ENCODE measurements around the gene RTN4IP1. TPM values are rescaled to one million over a fixed set of nuclear protein-coding genes. Genes with fewer than 3 reads are reported as not detected.

The RTN4IP1 gene
- total RNA-seq, 2 experiments from 2014 or later: 8.4 to 9.6 TPM

DNA sequence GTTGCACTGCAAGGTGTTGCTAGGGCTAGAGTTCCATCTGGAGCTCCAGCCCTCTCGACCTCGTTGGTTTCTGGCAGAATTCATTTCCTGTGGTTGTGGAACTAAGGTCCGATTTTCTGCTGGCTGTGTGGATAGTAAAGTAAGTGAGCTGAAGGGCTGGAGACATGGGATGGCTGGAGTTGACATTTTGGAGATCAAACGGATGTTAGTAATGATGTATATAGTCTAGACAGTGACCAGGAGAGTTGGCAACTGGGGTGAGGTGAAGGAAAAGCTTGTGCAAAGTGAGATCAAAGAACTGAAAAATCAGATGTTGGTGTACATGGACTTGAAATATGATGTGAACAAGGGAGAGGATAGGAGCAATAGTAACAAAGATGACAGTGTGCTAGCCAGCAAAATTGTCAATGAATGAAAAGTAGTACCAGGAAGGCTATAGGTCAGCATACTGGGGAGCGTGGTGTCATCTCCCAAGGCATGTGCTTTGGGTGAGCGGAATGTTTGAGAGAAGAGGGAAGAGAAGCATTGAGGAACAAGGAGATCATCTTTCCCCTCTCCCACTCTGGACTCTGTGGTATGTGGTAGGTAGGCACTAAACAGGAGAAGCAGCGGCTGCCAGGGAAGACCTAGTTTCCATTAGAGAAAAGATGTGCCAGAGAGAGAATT, 7.9 kb upstream of the RTN4IP1 start:
- no peaks in the 10 kb centered on the region for H3K9me3 Mint-ChIP-seq
- peak overlapping the region; percentile 2 for H3K27ac Mint-ChIP-seq
- DNase-seq (no peak), ATAC-seq (no peak)
- H3K27me3 Mint-ChIP-seq: no peaks in the 10 kb centered on the region
- TF ChIP-seq, protein P1, sequence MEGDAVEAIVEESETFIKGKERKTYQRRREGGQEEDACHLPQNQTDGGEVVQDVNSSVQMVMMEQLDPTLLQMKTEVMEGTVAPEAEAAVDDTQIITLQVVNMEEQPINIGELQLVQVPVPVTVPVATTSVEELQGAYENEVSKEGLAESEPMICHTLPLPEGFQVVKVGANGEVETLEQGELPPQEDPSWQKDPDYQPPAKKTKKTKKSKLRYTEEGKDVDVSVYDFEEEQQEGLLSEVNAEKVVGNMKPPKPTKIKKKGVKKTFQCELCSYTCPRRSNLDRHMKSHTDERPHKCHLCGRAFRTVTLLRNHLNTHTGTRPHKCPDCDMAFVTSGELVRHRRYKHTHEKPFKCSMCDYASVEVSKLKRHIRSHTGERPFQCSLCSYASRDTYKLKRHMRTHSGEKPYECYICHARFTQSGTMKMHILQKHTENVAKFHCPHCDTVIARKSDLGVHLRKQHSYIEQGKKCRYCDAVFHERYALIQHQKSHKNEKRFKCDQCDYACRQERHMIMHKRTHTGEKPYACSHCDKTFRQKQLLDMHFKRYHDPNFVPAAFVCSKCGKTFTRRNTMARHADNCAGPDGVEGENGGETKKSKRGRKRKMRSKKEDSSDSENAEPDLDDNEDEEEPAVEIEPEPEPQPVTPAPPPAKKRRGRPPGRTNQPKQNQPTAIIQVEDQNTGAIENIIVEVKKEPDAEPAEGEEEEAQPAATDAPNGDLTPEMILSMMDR (IDR thresholded peaks at IDR 0.05): no peak
- ChIA-PET CTCF (interaction anchor here (0.8 to 1.7 kb wide), 4 partner anchors 10 to 361 kb away, joined by 3 to 4 read pairs (median 4); no protein-coding TSS in a partner anchor), POLR2A (interaction anchor here (0.6 kb wide), 1 partner anchor 10 kb away, joined by 3 read pairs; no protein-coding TSS in a partner anchor)
- H3K36me3 Mint-ChIP-seq (ENCODE audit: low read depth): peaks cover 11% of the 10 kb centered on the region
- intact Hi-C loops (cut with micrococcal nuclease): no loop called here
- peaks cover 34% of the 10 kb centered on the region for H3K4me1 Mint-ChIP-seq (ENCODE audit: low read depth)
- H3K4me3 Mint-ChIP-seq: no peak overlapping the region

DNA sequence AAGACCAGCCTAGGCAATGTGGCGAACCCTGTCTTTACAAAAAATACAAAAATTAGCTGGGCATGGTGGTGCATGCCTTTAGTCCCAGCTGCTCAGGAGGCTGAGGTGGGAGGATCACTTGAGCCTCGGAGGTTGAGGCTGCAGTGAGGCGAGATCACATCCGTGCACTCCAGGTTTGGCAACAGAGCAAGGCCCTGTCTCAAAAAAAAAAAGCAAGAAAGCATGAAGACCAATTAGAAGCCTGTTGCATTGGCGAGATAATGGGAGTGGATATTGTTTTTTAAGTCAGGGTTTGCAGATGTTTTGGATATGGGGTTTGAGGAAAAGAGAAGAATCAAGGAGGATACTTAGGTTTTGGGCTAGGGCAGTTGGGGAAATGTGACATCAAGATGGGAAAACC, 5.3 kb upstream of the RTN4IP1 start:
- Mint-ChIP-seq H3K4me3 (no peak overlapping the region), H3K4me1 (ENCODE audit: low read depth) (peaks cover 48% of the 10 kb centered on the region), H3K27ac (no peak overlapping the region), H3K27me3 (no peaks in the 10 kb centered on the region), H3K36me3 (ENCODE audit: low read depth) (peaks cover 14% of the 10 kb centered on the region), H3K9me3 (no peaks in the 10 kb centered on the region)
- DNase-seq: no peak
- TF ChIP-seq, protein P1 (IDR thresholded peaks at IDR 0.05): no peak
- no peak for ATAC-seq
- POLR2A ChIA-PET: interaction anchor here (1.5 kb wide), 1 partner anchor 186 kb away, joined by 3 read pairs; no protein-coding TSS in a partner anchor
- CTCF ChIA-PET: interaction anchor here (1.6 kb wide), 1 partner anchor 26 kb away, joined by 6 read pairs; no protein-coding TSS in a partner anchor
- intact Hi-C loops (cut with micrococcal nuclease): no loop called here

DNA sequence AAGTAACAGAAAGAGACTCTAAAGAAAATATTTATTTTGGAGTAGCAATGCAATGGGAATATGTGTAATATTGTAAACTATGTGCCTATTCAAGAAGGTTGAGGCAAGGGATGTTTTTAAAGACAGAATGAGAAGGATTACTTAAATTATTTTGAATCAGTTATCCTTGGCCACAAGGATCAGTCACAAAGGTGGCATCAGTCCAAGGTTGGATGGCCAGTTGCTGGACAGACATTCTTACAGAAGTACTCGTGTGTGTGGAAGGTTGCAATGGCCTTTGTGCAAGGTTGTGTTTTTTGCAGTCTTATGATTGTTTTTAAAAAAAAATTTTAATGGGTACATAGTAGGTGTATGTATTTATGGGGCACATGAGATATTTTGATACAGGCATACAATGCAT, 2.0 kb upstream of the RTN4IP1 start:
- ChIA-PET POLR2A (no interaction called here), CTCF (no interaction called here)
- DNase-seq: no peak
- Mint-ChIP-seq H3K36me3 (ENCODE audit: low read depth) (peaks cover 11% of the 10 kb centered on the region), H3K4me1 (ENCODE audit: low read depth) (peaks cover 41% of the 10 kb centered on the region), H3K27ac (no peak overlapping the region), H3K27me3 (no peaks in the 10 kb centered on the region), H3K9me3 (no peaks in the 10 kb centered on the region), H3K4me3 (no peak overlapping the region)
- TF ChIP-seq, protein P1 (IDR thresholded peaks at IDR 0.05): no peak
- ATAC-seq: no peak
- intact Hi-C loops (cut with micrococcal nuclease): no loop called here

DNA sequence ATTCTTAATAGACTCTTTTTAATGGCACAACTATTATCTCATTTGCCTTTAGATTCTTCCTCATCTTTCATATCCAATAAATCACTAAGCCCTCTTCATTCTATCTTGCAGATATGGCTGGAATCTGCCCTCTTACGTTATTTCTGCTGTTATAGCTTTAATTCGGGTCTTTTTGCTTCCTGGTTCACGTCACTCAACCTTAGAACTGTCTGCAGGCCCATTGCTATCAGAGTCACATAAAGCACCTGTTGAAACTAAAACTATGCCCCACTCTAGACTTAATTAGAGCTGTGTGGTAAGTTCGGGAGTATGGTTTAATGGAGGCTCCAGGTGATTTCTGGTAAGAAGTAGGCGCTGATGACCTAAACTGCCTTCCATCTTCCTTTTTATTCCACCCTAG, 1.1 kb upstream of the RTN4IP1 start:
- peaks cover 11% of the 10 kb centered on the region for H3K36me3 Mint-ChIP-seq (ENCODE audit: low read depth)
- ChIA-PET POLR2A (interaction anchor here (0.7 to 1.1 kb wide), 3 partner anchors 25 to 1061 kb away, joined by 3 read pairs; no protein-coding TSS in a partner anchor), CTCF (interaction anchor here (0.6 to 1.4 kb wide), 3 partner anchors 11 to 349 kb away, joined by 3 to 4 read pairs (median 3); no protein-coding TSS in a partner anchor)
- ATAC-seq (no peak), DNase-seq (no peak)
- H3K27ac Mint-ChIP-seq: peak overlapping the region; percentile 95
- intact Hi-C loops (cut with micrococcal nuclease): no loop called here
- no peaks in the 10 kb centered on the region for H3K9me3 Mint-ChIP-seq
- peaks cover 44% of the 10 kb centered on the region for H3K4me1 Mint-ChIP-seq (ENCODE audit: low read depth)
- H3K27me3 Mint-ChIP-seq: no peaks in the 10 kb centered on the region
- H3K4me3 Mint-ChIP-seq: peak overlapping the region; percentile 89
- TF ChIP-seq, protein P1 (IDR thresholded peaks at IDR 0.05): no peak

DNA sequence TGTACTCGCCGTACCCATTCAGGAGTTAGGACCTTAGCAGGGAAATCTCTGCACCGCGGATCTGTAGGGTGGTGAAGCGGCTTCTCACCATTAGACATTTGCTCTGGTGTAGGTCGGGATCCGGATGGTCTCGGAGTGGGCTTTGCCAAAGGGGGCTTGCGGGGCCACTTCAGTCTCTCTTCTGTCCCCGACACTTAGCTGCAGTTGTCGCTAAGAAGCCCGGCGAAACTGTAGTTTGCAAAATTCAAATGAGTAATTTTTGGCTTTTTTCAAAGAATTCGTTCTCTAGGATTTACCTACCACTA, 513 bp upstream of the RTN4IP1 start:
- ChIA-PET CTCF (interaction anchor here (0.9 to 1.4 kb wide), 2 partner anchors 11 to 350 kb away, joined by 3 to 4 read pairs; no protein-coding TSS in a partner anchor), POLR2A (interaction anchor here (0.7 to 1.1 kb wide), 2 partner anchors 47 to 1061 kb away, joined by 3 read pairs; no protein-coding TSS in a partner anchor)
- Mint-ChIP-seq H3K9me3 (no peaks in the 10 kb centered on the region), H3K4me3 (peak overlapping the region; percentile 89), H3K4me1 (ENCODE audit: low read depth) (peaks cover 38% of the 10 kb centered on the region), H3K36me3 (ENCODE audit: low read depth) (peaks cover 9% of the 10 kb centered on the region), H3K27me3 (no peaks in the 10 kb centered on the region), H3K27ac (peak overlapping the region; percentile 95)
- no peak for DNase-seq
- TF ChIP-seq, protein P1 (IDR thresholded peaks at IDR 0.05): no peak
- intact Hi-C loops (cut with micrococcal nuclease): no loop called here
- no peak for ATAC-seq
